Gastroesophageal sphincter (tissue), 3 donors: ENCODE results near the gene ACOXL.

ENCODE experiments used
- CTCF ChIP-seq, 4 experiments: fragments of 200-600 bp in 2 of 4; fragments of 450-650 bp in 2 of 4; sonication (generic) in 1 of 4; IDR thresholded peaks; one replicate each; pipeline ENCODE4 v1.5.1; 2017 to 2019; ENCODE audit warnings: antibody characterized with exemption in 4 of 4, mild to moderate bottlenecking in 2 of 4, moderate library complexity in 2 of 4
- POLR2A ChIP-seq, 2 donors: fragments of 450-650 bp; IDR thresholded peaks; one replicate each; pipeline ENCODE4 v1.6.1; 2017; ENCODE audit warnings: antibody characterized with exemption in 2 of 2, mild to moderate bottlenecking in 2 of 2, moderate library complexity in 1 of 2
- POLR2AphosphoS5 ChIP-seq: sonication (generic); formaldehyde crosslinking; IDR thresholded peaks from one replicate; pipeline ENCODE4 v1.6.1; 2017; ENCODE audit warnings: antibody characterized with exemption

DNA sequence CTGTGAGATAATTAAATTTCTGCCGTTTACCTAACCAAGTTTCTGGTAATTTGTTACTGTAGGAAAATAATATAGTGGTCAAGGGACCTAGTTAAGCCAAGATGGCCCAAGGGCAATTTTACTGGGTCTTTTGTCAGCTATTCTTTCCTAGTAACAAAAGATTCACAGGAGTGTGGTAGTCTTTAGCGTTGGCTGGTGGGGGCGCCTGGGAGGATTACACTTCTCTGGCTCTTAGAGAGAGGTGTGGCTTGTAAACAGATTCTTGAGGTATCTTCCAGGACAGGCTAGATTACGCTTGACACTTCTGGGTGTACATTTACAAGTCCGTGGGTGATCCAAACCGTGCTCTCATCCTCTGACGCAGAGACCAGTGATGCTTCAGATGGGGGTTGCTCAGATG, 3.3 kb upstream of the ACOXL start:
- TF ChIP-seq CTCF (IDR thresholded peaks at IDR 0.05) = no peak
- no peak for TF ChIP-seq POLR2A (IDR thresholded peaks at IDR 0.05)
- TF ChIP-seq POLR2AphosphoS5 = no peak
